Fibroblast of lung (primary cell): Measurements from ENCODE around the gene NCEH1. TPM values are rescaled to one million over a fixed set of nuclear protein-coding genes. Genes with fewer than 3 reads are reported as not detected.

Experiments used
- DNase-seq, 2 donors: peaks; one replicate each; pipeline versions ENCODE4 v3.0.0 to v3.0.0-alpha.2; 2010; ENCODE audit warnings: low read depth in 2 of 2
- H2AFZ ChIP-seq: 2 replicates; pipeline ENCODE4 v1.5.1; 2012; ENCODE audit warnings: low read length, control low read depth, inconsistent platforms
- H3K27ac ChIP-seq: 2 replicates; pipeline ENCODE4 v1.5.1; 2011; ENCODE audit warnings: low read length, control low read depth; ENCODE audit not compliant: insufficient read depth
- H3K27me3 ChIP-seq: 2 replicates; pipeline ENCODE4 v1.5.1; 2011; ENCODE audit warnings: mild to moderate bottlenecking, low read length; ENCODE audit not compliant: control insufficient read depth, insufficient read depth
- H3K36me3 ChIP-seq: 2 replicates; pipeline ENCODE4 v1.5.1; 2011; ENCODE audit warnings: low read length; ENCODE audit not compliant: control insufficient read depth, insufficient read depth
- H3K4me1 ChIP-seq: 2 replicates; pipeline ENCODE4 v1.5.1; 2011; ENCODE audit warnings: low read length; ENCODE audit not compliant: control insufficient read depth, insufficient read depth; ENCODE audit errors: extremely low read depth
- H3K4me2 ChIP-seq: 2 replicates; pipeline ENCODE4 v1.5.1; 2011; ENCODE audit warnings: low read length, control low read depth; ENCODE audit not compliant: insufficient read depth; ENCODE audit errors: extremely low read depth
- H3K4me3 ChIP-seq, 4 experiments: fragments of 200-600 bp in 1 of 4; sonication (generic) in 1 of 4; replicated peaks in 1 of 4; 2 replicates each; pipeline ENCODE4 v1.5.1; 2011 to 2016; ENCODE audit warnings: low read length in 4 of 4, low read depth in 3 of 4, mild to moderate bottlenecking in 3 of 4, control low read depth in 2 of 4, inconsistent platforms in 1 of 4, mixed read lengths in 1 of 4; ENCODE audit not compliant: insufficient read depth in 1 of 4; ENCODE audit errors: control extremely low read depth in 1 of 4
- H3K79me2 ChIP-seq: 2 replicates; pipeline ENCODE4 v1.5.1; 2012; ENCODE audit warnings: mild to moderate bottlenecking, low read length, inconsistent platforms; ENCODE audit not compliant: control insufficient read depth, insufficient read depth
- H3K9ac ChIP-seq: 2 replicates; pipeline ENCODE4 v1.5.1; 2011; ENCODE audit warnings: mild to moderate bottlenecking, low read length, control low read depth; ENCODE audit not compliant: insufficient read depth
- H3K9me3 ChIP-seq: 2 replicates; pipeline ENCODE4 v1.5.1; 2012; ENCODE audit warnings: low read depth, low read length; ENCODE audit not compliant: control insufficient read depth, insufficient read depth
- H4K20me1 ChIP-seq: 2 replicates; pipeline ENCODE4 v1.5.1; 2011; ENCODE audit warnings: low read length; ENCODE audit not compliant: control insufficient read depth, insufficient read depth; ENCODE audit errors: extremely low read depth
- EZH2 ChIP-seq: IDR thresholded peaks from 2 replicates; pipeline ENCODE4 v1.5.1; 2012; ENCODE audit warnings: low read length, control low read depth, mild to moderate bottlenecking; ENCODE audit errors: missing control alignments
- polyA plus RNA-seq, 2 donors: library from polyadenylated mRNA; depleted of rRNA in 1 of 2; stranded (reverse) in 1 of 2; unstranded in 1 of 2; fragments of >200 nt; gene quantifications; 2 replicates each; pipeline ENCODE4 v1.2.1, GENCODE V29; 2011 to 2012; ENCODE audit warnings: missing spikeins in 1 of 2
- total RNA-seq: library from RNA; depleted of rRNA; stranded (reverse); fragments of >200 nt; gene quantifications from 2 replicates; pipeline ENCODE4 v1.2.1, GENCODE V29; 2014
- TF ChIP-seq, protein P1 (sequence below), 2 donors: IDR thresholded peaks in 1 of 2; conservative IDR thresholded peaks in 1 of 2; 1 replicate in 1 of 2; 2 replicates in 1 of 2; pipeline ENCODE4 v1.5.1; 2011 to 2012; ENCODE audit warnings: low read length in 2 of 2, control low read depth in 1 of 2, inconsistent platforms in 1 of 2, low read depth in 1 of 2, mild to moderate bottlenecking in 1 of 2

NCEH1 gene
- total and polyA plus RNA-seq, 2 donors (not counting 1 experiment from before 2014, with no cell fraction given), result 9.9 to 11.4 TPM

DNA sequence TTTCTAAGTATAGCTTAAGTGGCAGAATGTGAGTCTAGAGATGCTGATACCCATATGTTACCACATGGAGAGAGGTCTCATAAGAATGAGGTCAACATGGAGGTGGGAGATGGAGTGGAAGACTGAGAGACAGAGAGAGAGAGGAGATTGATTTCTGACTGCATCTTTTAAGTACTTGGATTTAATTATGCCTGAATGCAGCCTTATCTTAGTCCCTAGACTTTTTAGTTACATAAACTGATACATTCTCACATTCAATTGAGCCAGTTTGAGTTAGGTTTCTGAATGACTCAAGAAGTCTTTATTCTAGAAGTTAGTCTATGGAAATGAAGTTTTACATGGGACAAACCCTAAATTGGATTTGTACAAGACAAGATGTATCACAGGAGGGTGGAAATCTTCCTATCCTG, 129.1 kb downstream of the NCEH1 start:
- TF ChIP-seq EZH2, result no peak
- TF ChIP-seq, protein P1, sequence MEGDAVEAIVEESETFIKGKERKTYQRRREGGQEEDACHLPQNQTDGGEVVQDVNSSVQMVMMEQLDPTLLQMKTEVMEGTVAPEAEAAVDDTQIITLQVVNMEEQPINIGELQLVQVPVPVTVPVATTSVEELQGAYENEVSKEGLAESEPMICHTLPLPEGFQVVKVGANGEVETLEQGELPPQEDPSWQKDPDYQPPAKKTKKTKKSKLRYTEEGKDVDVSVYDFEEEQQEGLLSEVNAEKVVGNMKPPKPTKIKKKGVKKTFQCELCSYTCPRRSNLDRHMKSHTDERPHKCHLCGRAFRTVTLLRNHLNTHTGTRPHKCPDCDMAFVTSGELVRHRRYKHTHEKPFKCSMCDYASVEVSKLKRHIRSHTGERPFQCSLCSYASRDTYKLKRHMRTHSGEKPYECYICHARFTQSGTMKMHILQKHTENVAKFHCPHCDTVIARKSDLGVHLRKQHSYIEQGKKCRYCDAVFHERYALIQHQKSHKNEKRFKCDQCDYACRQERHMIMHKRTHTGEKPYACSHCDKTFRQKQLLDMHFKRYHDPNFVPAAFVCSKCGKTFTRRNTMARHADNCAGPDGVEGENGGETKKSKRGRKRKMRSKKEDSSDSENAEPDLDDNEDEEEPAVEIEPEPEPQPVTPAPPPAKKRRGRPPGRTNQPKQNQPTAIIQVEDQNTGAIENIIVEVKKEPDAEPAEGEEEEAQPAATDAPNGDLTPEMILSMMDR (conservative IDR thresholded peaks at IDR 0.05 in 1 of 2, IDR thresholded peaks at IDR 0.05 in 1 of 2; ENCODE audit: low read depth in 1 of 2, low read length in 2 of 2), result no peak
- H3K79me2 ChIP-seq, result no peaks in the 10 kb centered on the region
- no peaks in the 10 kb centered on the region for H3K9me3 ChIP-seq
- no peak overlapping the region for H3K9ac ChIP-seq
- H2AFZ ChIP-seq, result no peak overlapping the region
- DNase-seq, result no peak
- H4K20me1 ChIP-seq, result no peaks in the 10 kb centered on the region
- H3K4me2 ChIP-seq, result no peak overlapping the region
- H3K36me3 ChIP-seq, result no peaks in the 10 kb centered on the region
- H3K27me3 ChIP-seq, result no peaks in the 10 kb centered on the region
- no peak overlapping the region for H3K27ac ChIP-seq
- H3K4me1 ChIP-seq, result no peaks in the 10 kb centered on the region
- H3K4me3 ChIP-seq, result no peak overlapping the region

DNA sequence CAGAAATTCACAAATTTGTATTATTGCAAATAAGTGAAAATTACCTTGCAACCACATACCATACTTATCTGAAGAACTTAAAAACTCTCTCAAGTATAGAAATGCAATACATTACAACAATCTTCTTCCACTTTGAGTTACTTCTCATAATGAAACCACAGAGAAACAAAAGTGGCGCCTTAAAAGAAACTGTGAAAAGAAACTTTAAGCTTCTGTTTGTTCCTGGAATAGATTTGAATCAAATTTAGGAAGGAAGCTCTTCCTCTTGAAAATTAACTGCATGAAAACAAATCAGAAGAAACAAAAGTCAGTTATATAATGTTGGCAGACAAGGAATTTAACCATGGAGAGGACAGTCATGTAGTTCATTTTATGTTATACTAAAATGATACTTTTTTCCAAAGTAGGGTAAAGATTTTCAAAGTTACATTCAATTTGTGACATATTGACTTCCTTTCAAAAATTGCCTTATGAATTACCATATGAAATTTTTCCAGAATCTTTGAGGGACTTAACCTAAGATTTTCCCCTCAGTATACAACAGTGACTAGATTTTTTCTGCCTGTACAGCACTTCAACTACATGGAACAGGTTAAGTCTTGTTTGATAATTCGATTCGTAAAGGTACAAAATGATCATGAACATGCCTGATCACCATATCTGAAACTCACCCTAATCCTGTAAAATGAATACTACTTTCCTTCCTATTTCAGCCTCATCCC, 130.0 kb downstream of the NCEH1 start:
- TF ChIP-seq, protein P1 (conservative IDR thresholded peaks at IDR 0.05 in 1 of 2, IDR thresholded peaks at IDR 0.05 in 1 of 2; ENCODE audit: low read depth in 1 of 2, low read length in 2 of 2), result no peak
- no peak for TF ChIP-seq EZH2
- no peak for DNase-seq
- Histone ChIP-seq H3K4me2 (no peak overlapping the region), H4K20me1 (no peaks in the 10 kb centered on the region), H3K4me1 (no peaks in the 10 kb centered on the region), H2AFZ (no peak overlapping the region), H3K79me2 (no peaks in the 10 kb centered on the region), H3K27ac (no peak overlapping the region), H3K9me3 (no peaks in the 10 kb centered on the region), H3K4me3 (no peak overlapping the region), H3K9ac (no peak overlapping the region), H3K36me3 (no peaks in the 10 kb centered on the region), H3K27me3 (no peaks in the 10 kb centered on the region)

Other genes starting within 250 kb of the NCEH1 start
- 1.5 and 4.3 TPM in 2 replicates for gene TNFSF10, start 187.6 kb downstream of the NCEH1 start, total RNA-seq
- 0.81 and 1.3 TPM in 2 replicates for gene TNFSF10, start 187.6 kb downstream of the NCEH1 start, polyA plus RNA-seq
- 14.6 and 34.5 TPM in 2 replicates for gene ECT2, start 39.7 kb upstream of the NCEH1 start, total RNA-seq
- 20.5 and 51.6 TPM in 2 replicates for gene ECT2, start 39.7 kb upstream of the NCEH1 start, polyA plus RNA-seq